Bronchial epithelial cell (primary cell): ENCODE measurements around the gene NCKAP5L. TPM values are rescaled to one million over a fixed set of nuclear protein-coding genes. Genes with fewer than 3 reads are reported as not detected.
A peak's percentile ranks its signal among the peaks of the same experiment; 100 is the strongest.
"Not testable (repeated sequence)": the region's sequence is repeated elsewhere in the genome, so short reads cannot be mapped to it uniquely, and the experiment has no call there.

ENCODE experiments used
- DNase-seq: peaks from one replicate; pipeline ENCODE4 v3.0.0-alpha.2; 2010; ENCODE audit warnings: low read depth
- FAIRE-seq: peaks from 2 replicates; lab custom pipeline; 2011; peaks lifted over from hg19 to GRCh38; lab: Jason Lieb, UNC
- H3K27me3 ChIP-seq: 2 replicates; pipeline ENCODE4 v1.5.1; 2011; ENCODE audit warnings: low read length; ENCODE audit not compliant: control insufficient read depth, insufficient read depth
- H3K36me3 ChIP-seq: 2 replicates; pipeline ENCODE4 v1.5.1; 2011; ENCODE audit warnings: low read length; ENCODE audit not compliant: control insufficient read depth, insufficient read depth
- H3K4me3 ChIP-seq: 2 replicates; pipeline ENCODE4 v1.5.1; 2011; ENCODE audit warnings: mild to moderate bottlenecking, low read depth, low read length, control low read depth
- total RNA-seq: library from RNA; depleted of rRNA; stranded (reverse); fragments of >200 nt; gene quantifications from 2 replicates; pipeline ENCODE4 v1.2.1, GENCODE V29; 2014
- TF ChIP-seq, protein P1 (sequence below): IDR thresholded peaks from 2 replicates; pipeline ENCODE4 v1.5.1; 2011; ENCODE audit warnings: mild to moderate bottlenecking, moderate library complexity, low read length, control low read depth, inconsistent platforms; ENCODE audit not compliant: insufficient read depth, severe bottlenecking

Gene NCKAP5L
- total RNA-seq, 1 donor from 2014 or later: 3.7 TPM

DNA sequence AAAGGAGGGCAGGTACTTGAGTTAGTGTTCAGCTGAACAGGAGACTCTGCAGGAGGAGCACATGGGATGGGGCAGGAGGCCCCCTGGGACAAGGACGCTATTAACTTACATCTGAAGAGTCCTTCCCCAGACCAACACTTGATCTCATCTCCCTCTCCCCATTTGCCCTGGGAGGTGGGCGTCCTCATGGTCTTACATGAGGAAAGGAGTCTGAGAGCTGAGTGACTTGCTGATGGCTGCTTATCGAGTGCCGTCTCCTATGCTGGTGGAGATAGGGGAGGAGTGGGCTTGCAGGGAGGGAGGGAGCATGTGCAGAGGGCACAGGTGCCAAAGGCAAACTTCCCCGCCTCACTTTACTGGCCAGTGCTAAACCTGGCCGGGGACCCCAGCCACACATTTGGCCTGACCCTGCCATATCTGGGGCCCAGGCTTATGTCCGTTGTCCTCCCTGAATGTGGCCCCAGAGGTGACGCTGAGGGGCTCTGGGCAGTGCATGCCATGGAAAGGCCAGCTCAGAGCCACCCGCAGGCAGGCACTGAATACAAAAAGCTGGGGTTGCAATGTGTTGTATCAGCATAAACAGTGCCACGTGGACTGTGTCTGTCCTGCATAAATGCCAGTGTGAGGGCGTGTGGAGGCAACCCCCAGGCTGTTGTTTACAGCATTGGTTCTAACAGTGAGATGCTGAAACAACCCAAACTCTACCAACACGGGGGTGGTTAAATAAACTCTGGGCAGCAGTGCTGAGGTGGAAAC is 46.1 kb upstream of the NCKAP5L start:
- Histone ChIP-seq H3K27me3 (no peaks in the 10 kb centered on the region), H3K4me3 (no peak overlapping the region), H3K36me3 (no peaks in the 10 kb centered on the region)
- DNase-seq (no peak), FAIRE-seq (no peak)
- TF ChIP-seq, protein P1, sequence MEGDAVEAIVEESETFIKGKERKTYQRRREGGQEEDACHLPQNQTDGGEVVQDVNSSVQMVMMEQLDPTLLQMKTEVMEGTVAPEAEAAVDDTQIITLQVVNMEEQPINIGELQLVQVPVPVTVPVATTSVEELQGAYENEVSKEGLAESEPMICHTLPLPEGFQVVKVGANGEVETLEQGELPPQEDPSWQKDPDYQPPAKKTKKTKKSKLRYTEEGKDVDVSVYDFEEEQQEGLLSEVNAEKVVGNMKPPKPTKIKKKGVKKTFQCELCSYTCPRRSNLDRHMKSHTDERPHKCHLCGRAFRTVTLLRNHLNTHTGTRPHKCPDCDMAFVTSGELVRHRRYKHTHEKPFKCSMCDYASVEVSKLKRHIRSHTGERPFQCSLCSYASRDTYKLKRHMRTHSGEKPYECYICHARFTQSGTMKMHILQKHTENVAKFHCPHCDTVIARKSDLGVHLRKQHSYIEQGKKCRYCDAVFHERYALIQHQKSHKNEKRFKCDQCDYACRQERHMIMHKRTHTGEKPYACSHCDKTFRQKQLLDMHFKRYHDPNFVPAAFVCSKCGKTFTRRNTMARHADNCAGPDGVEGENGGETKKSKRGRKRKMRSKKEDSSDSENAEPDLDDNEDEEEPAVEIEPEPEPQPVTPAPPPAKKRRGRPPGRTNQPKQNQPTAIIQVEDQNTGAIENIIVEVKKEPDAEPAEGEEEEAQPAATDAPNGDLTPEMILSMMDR: no peak

DNA sequence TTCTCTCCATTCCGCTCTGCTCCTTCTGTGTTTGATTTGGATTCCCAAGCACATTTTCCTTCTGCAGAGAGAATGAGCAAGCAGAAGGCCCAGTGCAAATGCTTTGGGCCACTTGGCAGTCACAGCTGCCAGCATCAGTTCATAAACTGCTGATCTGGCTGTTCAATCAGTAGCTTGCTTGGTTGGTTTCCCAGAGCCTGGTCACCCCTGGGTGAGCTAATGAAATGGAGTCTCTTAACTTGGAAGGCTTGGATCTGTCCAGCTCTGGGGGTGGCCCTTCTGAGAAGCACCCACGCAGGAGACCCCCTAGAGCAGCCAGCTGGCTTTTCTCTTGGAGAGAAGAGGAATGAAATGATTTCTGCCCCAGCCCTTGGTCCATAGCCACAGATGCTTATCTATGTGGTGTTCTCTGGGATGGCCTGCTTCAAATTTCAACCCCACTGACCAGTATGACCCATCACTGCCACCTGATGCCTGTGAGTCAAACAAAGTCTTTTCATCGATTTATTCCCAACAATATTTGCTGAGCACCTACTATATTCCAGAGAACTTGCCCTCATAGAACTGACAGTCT is 45.2 kb upstream of the NCKAP5L start:
- TF ChIP-seq, protein P1: no peak
- no peak overlapping the region for H3K4me3 ChIP-seq
- DNase-seq: no peak
- no peaks in the 10 kb centered on the region for H3K27me3 ChIP-seq
- no peaks in the 10 kb centered on the region for H3K36me3 ChIP-seq
- no peak for FAIRE-seq

DNA sequence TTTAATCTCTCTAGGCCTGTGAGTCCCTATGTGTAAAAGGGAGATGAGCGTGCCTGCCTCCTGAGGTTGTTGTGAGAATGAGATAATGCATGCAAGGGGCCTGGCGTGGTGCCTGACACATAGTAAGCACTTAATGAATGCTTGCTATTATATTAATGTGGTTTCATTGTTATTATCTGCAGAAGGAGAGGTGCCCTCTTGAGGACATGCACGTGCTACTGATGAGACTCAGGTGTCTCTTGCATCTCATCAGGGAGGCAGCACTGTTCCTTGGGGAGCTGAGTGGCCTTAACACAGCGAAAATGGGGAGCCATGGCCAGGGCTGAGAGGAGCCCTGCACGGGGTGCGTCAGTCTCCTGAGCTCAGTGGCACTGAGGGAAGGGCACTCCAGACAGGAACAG is 44.6 kb upstream of the NCKAP5L start:
- DNase-seq (peak; percentile 7), FAIRE-seq (no peak)
- H3K36me3 ChIP-seq: no peaks in the 10 kb centered on the region
- TF ChIP-seq, protein P1: no peak
- no peaks in the 10 kb centered on the region for H3K27me3 ChIP-seq
- H3K4me3 ChIP-seq: no peak overlapping the region

- H3K27me3 ChIP-seq: no peaks in the 10 kb centered on the region
- DNase-seq (no peak), FAIRE-seq (no peak)
- no peaks in the 10 kb centered on the region for H3K36me3 ChIP-seq
- H3K4me3 ChIP-seq: no peak overlapping the region
- TF ChIP-seq, protein P1: no peak
These were observed 44.2 kb upstream of the NCKAP5L start for GRCh38 chr12:49872381-49872780.

- FAIRE-seq: not testable (repeated sequence)
These were observed 43.6 kb upstream of the NCKAP5L start for GRCh38 chr12:49871811-49872251.

DNA sequence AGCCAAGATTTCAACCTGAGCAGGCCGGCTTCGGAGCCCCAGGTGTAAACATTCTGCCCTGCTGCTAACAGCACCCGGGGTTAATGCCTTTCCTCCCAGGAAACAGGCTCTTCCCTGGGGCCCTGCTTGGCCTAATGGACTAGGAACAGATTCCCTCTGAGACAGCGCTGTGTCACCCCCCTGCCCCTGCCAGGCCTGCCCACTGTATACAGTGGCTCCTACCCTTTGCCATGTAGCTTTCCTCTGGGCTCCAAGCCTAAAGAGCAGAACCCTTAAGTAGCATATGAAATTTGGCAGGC is 43.0 kb upstream of the NCKAP5L start:
- H3K36me3 ChIP-seq: no peaks in the 10 kb centered on the region
- DNase-seq (no peak), FAIRE-seq (no peak)
- no peaks in the 10 kb centered on the region for H3K27me3 ChIP-seq
- H3K4me3 ChIP-seq: no peak overlapping the region
- TF ChIP-seq, protein P1: no peak

More at GRCh38 chr12:49871811-49872251, 43.6 kb upstream of the NCKAP5L start:
- not testable (repeated sequence) for H3K27me3 ChIP-seq, H3K4me3 ChIP-seq, H3K36me3 ChIP-seq
- peak; percentile 73 for DNase-seq
